HG03175 (cell line): Measurements from ENCODE around the gene ZFAND3.

Experiments used
- ATAC-seq: cut with Tn5 transposase; IDR thresholded peaks from one replicate; pipeline ENCODE4 v1.9.1; 2021; ENCODE audit warnings: mild to moderate bottlenecking, moderate library complexity; ENCODE audit not compliant: unreplicated experiment

Gene ZFAND3

DNA sequence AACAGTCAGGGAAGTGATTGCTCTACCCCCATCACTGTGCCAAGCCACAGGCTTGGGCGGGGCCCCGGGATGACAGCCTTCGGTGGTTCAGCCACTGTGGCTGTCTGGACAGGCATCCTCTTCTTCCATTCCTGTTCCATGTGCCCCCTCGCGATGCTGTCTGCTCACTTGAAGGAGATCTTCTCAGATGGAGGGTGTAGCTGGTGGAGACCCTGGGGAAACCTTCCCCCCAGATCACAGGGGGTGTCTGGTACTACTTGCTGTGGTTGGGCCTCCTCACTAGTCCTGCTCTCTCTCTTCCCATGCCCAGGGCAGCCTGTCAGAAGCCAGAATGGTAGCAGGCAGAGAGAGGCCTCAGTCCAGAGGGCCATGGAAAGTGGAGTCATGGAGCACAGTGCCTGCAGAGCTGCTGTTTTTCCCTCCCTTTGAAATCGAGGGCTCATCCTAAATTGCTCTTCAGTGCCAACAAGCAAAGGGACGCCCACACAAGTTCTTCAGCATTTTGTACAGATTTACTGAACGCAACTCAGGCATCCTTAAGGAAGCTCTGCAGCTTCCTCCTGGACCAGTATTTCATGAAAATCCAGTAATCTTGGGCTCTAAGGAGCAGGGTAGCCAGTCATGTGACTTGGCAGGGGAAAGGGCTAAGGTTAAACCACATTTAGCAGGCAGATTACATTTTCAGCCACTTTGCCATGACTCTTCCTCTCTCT, 326.6 kb downstream of the ZFAND3 start:
- ATAC-seq = no peak

DNA sequence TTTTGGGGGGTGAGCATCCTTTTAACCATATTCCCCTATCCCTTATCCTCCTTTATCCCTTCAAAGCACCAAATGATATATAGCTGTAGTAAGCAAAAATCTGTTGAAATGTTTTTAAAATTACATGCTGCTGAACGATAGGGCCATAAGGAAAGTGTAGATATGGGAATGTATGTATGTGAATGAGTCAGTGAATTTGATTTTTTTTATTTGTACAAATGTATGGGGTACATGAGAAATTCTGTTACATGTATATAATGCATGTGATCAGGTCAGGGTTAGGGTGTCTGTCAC, 327.2 kb downstream of the ZFAND3 start:
- no peak for ATAC-seq

DNA sequence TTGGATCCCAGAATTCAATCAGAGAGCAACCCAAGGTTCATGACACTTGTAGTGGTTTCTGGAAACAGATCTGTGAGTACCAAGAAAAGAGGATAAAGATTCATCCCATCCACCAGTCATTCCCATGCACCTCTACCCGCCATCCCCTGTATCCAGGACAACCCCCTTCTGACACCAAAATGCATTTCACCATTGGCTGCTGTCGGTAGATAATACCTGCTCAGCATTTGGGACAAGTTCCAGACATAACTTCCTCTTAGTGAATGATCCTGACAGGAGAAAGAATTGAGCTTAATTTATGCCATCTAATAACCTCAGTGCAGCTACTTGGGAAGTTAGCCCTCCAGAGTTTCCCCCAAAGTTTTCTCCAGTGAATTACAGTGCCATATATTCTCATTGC, 329.1 kb downstream of the ZFAND3 start:
- no peak for ATAC-seq

DNA sequence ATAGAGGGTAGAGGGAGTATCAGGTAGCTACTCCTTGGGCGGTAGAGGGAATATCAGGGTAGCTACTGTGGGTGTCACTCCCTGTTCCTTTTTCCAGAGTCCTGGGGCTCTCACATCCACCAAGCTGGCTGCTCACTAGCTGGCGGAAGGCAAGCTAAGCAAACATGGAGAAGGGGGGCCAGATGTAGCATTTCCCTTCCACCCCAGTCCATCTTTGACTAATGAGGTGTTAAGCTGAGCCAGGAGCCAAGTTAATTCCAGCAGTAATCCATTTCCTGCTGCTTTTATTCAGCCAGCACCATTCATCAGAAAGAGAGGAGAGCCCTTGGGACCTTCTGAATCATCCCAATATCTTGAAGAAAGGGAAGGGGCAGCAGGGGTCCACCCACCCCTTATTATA, 330.0 kb downstream of the ZFAND3 start:
- no peak for ATAC-seq

DNA sequence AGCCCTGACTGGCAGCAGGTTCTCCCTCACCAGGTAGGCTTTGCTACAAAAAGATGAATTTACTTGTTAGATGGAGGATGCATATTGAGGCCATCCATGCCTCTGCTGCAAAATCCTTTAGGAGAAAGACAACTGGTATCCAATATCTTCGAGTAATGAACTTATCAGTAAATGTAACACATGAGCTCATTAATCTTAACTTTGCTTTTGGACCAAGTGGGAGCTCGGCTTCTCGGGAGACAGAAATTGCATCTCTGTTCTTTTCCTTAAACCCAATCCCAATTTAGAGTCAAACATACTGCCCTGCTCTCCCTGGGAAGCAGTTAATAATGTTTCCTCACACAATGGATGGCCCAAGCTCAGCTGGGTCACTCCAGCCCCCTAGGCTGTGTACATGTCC, 330.5 kb downstream of the ZFAND3 start:
- ATAC-seq = no peak

DNA sequence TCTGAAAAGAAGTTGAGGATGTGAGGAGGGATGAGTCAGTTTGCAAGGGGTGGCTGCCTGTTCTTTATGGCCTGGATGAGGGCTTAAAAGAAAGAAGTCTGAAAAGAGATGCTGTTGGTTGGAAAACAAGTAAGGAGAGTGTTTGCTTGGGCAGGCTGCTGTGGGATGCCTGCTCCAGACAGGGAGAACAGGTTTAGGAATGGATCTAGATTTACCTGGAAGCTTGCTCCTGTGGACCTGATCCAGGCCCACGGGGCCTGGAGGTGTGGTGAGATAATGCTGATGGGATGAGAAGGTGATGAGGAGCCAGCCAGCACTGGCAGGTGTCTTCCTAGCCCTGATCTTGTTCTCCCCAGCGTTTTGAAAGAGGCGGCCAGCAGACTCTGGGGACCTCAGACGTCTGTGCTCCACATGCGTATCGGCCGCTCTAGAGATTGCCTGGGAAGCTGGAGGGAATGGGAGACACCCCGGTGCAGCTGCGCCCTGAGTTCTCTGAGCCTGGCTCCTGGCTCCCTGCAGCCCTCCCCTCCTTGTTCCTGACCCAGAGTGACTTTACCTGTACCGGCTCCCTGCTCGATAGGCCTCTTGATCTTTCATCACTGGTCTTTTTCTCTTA, 331.3 kb downstream of the ZFAND3 start:
- no peak for ATAC-seq

DNA sequence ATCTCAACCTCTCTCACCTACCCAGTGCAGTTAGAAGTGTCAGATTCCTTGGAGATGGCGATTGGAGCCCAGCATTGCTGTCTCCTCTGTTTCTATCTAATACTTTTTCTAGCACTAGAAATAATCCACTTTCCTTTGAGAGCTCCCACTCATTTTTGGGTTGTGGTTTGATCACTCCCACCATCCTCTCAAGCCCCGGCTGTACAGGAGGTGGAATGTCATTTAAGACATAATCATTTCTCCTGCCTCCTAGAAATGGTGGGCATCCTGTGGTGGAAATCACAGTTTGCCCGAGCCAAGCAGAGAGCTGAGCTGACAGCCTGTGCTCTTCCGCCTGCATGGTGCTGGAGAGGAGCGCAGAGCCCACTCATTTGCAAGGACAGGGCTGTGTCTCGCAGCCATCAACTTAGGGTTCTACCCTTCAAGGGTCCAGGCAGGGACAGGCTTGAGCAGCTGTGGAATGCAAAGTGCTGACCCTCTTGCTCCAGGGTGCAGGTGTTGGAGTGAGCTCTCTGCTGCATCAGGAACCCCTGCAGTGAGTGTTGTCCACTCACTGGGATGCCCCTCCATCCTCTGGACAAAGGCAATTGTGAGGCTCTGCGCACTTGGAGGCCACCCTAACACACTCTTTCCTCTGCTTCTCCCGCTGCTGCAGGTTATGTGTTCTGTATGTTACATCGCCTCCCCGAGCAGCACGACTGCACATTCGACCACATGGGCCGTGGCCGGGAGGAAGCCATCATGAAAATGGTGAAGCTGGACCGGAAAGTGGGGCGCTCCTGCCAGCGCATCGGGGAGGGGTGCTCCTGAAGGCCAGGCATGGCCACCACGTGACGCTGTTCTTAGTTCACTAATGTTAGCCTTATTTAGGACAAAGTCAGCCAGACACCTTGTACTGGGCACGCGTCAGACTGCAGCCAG, 332.3 kb downstream of the ZFAND3 start:
- ATAC-seq = no peak

DNA sequence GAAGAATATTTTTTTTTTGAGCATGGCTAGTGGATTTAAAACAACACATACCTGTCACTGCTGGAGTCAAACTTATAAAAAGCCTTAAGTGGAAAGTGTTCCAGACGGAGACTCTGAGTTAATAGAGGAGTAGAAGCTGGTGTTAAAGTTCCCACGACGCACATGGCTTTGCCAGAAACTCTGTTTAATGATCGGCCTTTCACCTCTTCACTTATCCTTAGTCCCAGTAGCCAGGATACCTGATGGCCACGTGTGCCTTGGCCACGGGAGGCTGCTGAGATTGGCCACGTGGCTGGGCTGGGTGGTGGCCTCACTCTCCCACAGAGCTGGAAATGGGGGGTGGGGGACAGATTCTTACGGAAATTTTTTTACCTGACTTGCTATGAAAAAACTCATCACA, 333.1 kb downstream of the ZFAND3 start:
- ATAC-seq = no peak

DNA sequence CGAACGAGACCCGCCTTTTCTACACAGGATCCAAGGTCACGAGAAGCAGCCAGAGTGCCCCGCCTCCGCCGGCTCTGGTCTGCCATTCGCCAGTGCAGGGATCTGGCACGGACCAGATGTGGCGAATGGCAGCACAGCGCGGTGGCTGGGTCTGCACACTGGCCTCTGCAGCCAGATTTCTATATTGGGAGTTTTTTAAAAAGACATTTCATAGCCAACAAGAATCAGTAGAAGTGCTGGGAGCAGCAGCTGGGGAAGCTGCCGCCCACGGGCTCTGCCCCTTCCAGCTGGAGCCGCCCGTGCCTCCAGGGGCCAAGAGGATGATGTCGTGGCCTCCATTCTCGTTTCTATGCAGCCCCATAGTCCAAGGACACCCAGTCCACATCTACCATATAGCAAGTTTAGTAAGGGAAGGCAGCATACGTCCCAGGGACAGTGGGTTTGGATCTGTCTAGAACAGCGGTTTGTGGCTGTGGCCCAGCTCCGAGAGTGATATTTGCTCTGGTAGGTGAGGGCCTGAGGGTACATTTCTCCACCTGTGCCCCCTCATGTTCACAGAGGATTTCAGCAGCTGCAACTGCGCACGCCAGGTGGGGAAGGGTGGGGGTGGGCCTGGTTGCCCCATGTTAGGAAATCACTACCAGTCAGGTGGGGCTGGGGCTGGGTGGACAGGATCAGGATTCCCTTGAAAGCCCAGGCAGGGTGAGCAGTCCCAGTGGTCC, 333.7 kb downstream of the ZFAND3 start:
- ATAC-seq = no peak

DNA sequence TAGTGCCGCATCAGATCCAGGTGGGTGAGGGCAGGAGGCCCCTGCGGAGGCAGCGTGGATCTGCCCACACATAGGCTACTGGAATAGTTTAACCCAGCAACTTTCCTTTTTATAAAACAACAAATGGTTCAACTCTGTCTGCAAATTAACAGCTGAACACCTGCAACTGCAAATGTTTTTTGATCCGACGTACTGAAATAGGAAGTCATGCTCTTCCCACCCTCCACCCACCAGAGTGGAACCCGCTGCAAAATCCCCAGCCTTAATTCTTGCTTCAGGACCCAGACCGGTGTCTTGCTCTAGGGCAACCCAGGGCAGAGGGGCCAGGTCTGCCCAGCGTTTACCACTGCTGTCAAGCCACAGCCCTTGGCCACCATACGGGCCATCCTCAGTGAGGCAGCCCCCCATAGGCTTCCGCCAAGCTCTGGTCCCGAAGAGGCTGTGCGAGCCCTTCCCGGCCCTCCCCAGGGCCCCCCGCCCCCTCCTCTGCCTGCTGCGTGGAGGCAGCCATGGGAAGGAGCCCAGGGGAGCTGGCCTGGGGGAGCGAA, 334.3 kb downstream of the ZFAND3 start:
- no peak for ATAC-seq

DNA sequence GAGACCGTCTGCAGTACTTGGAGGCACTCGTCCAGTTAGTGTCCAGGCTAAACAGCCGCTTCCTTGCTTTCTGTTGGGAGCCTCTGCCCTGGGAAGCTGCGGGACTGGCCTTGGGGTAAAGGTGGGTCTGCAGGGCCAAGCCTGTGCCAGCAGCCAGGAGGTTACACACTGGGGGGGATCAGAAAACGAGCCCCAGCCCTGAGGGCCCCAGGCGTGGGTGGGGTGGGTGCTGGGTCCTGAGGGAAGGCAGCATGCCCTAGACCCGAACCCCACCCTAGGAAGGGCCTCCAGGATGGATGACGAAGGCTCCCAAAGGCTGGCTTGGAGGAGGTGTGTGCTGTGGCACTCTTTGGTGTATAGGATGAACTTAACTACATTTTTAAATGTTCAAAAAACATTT, 335.2 kb downstream of the ZFAND3 start:
- no peak for ATAC-seq

DNA sequence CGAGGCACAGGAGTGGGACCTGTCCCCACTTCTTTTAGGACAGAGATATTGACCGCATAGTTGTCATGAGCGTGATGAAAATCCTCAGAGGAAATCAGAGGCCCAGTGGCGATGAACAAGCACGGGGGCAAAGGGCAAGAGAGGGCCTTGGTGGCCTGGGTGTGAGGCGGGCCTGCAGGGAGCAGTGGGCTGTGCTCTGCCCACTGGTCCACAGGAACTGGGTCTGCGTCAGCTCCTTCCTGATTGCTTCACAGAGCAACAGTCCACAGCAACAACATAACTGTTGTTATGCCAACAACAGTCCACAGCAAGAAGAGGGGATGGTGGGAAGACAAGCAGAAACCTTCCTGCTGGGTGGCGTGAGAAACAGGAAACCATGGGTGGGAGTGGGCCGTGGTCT, 335.6 kb downstream of the ZFAND3 start:
- no peak for ATAC-seq

DNA sequence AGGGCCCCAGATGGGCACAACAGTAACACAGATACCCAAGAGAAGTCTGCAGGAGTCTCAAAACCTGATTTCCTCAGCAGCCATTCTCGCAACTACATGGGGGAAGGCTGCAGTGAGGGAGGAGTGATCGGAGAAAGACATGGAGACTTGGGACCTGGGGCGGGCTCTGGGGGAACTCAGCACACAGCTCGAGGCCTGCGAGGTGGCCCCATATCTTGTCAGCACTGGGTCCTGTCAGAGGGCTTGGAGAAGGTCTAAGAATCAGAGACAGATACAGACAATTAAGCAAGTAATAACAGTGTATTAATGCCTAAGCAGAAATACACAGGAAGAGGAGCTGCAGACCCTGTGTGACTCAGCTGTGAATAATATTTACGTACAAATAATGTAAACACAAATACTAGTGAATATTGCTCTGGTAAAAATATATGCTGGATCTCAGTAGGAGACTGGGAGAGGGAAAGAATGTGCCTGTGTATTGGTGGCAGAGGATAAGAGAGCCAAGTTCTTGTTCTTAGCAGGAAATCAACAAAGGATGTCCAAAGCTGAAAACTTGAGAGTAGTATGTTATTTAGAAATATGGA, 336.2 kb downstream of the ZFAND3 start:
- ATAC-seq = no peak

DNA sequence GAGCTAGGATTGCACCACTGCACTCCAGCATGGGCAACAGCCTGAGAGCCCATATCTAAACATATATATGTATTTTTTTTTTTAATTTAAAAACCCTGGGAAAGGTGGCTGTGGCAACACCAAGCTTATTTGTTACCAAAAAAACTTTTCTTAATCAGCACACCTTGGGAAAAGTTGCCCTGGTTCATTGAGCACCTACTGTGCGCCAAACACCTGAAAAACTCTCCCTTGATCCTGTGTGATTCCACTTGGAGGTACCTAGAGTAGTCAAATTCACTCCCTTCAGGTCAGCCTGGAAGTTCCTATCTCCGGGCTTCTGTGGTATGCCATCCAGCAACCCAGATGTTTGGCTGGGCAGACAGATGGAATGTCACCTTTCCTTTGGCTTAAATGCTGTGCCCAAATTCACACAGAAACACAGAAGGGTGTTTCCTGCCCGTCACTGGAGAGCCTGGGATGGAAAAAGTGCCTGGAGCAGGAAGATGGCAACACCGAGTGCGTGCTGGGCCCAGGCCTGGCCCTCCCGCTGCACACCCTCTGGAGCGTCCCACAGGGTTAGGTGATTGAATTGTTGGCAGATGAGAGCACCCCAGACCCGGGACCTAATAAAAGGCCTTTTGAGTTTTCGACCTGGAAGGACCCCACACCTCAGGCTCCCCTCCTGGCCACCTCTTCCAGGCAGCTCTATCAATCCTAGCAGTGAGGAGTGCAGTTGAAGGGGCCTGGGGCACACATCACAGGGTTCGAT, 337.5 kb downstream of the ZFAND3 start:
- ATAC-seq = no peak

DNA sequence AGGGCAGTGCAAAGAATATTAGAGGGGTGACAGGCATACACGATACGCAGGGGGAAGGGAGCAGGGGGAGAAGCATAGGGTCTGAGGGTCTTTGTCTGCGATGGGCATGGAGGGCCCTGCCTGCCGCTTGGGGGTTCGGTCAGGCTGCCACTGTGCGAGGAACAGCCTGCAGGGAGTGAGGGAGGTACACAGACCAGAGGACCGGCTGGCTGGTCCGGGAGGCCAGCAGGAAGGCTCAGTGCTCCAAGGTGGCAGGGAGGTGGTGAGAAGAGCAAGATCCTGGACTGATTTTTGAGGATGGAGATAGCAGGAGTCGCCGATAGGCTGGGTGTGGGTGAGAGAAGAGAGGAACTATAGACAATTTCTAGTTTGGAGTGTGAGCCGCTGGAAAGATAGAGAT, 338.4 kb downstream of the ZFAND3 start:
- ATAC-seq = no peak

DNA sequence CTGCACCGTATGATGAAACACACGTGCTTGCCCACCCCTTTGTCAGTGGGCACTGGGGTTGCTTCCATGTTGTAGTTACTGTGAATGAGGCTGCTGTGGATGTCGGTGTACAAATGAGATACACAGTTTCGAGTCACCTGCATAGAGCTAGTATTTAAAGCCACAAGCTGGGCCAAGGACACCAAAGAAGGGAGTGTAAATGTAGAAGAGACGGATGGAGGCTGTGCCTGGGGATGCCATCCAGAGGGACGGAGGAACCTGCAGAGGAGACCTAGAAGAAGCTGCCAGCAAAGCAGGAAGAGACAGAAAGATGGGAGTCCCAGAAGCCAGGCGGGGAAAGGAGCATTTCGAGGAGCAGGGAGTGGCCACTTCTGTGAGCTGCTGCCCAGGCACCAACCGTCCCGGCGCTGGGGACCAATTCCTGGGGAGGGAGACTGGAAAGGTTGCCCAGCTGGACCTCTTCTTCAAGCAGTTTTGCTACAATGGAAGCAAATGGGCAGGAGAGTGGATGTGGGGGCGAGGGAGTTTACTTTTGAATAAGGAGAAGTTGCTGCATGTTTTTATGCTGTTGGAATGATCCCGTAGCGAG, 339.3 kb downstream of the ZFAND3 start:
- no peak for ATAC-seq

DNA sequence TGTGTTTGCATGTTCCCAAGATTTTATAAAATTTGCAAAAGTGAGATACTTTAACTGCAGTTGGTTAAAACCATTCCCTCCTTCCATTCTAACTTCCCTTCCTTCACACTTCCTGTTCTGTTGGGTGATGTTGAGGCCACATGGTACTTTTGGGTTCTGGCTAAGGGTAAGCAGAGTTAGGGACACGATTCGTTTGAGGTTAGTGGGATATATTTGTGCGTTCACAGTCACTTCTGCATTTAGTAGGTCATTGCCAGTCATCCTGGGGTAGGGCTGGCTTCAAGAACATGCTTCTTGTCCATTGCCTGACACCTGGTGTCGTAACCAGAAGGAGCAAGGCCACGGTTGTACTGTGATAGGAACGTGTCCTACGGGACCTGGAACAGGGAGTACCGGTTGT, 340.1 kb downstream of the ZFAND3 start:
- no peak for ATAC-seq

DNA sequence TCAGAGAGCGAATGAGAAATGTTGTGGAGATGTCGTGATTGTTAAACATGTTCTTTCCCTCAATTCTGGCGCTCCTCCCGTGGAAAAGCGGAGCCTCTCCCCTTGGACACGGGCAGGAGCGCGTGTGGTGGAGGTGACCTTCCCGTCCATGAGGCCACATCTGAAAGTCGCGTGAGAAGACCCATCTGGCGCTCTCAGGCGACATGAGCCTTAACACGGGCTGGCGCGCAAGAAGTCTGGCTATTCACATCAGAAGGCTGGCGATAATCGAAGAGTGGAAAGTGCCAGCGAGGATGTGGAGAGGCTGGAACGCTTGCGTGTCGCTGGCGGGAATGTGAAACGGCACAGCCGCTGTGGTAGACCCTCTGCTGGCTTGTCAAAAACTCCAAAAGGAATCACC, 341.3 kb downstream of the ZFAND3 start:
- ATAC-seq = no peak

DNA sequence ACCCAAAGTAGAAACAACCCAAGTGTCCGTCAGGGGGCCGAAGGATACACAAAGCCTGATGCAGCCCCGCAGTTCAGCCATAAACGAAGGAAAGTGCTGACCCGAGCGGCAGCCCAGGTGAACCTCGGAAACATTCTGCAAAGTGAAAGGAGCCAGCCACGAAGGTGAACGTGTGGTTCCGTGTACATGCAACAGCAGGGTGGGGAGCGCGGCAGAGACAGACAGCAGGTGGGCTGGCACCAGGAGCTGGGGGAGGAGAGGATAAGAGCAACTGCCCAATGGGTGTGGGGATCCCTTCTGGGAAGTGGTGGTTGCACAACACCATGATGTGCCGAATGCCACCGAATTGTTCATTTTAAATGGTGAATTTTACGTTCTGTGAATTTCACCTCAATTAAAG, 341.8 kb downstream of the ZFAND3 start:
- ATAC-seq = no peak
